ENCODE data around the gene PCNX2. TPM values are rescaled to one million over a fixed set of nuclear protein-coding genes. Genes with fewer than 3 reads are reported as not detected.

The PCNX2 gene
- total RNA-seq, 1 donor from 2014 or later: 33.6 TPM

DNA sequence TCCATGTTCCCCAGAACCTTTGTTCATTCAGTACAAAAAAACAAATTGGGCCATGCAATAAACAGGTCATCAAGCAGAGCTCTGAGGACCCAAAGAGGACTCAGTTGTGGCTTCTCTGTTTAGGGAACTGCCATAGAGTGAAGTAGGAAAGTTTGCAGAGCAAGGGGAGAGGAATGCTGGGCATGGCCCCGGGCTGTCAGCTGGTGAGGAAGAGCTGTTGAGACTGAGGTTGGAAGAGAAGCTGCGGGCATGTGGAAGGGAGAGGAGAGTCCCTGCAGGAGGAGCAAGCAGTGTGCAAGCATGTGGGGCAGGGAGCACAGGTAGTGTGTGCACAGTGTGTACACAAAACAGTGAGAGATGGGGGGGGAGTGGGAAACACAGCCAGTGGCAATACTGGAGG lies 273.3 kb downstream of the PCNX2 start:
- no peak for DNase-seq (ENCODE audit: low spot score, unreplicated experiment)
- Mint-ChIP-seq H3K27me3 (peaks cover 11% of the 10 kb centered on the region), H3K4me1 (ENCODE audit: low read depth) (peaks cover 24% of the 10 kb centered on the region), H3K36me3 (ENCODE audit: insufficient read depth) (peaks cover 7% of the 10 kb centered on the region), H3K9me3 (ENCODE audit: low read depth) (no peaks in the 10 kb centered on the region), H3K4me3 (ENCODE audit: low read depth) (no peak overlapping the region), H3K27ac (no peak overlapping the region)
- TF ChIP-seq, protein P1, sequence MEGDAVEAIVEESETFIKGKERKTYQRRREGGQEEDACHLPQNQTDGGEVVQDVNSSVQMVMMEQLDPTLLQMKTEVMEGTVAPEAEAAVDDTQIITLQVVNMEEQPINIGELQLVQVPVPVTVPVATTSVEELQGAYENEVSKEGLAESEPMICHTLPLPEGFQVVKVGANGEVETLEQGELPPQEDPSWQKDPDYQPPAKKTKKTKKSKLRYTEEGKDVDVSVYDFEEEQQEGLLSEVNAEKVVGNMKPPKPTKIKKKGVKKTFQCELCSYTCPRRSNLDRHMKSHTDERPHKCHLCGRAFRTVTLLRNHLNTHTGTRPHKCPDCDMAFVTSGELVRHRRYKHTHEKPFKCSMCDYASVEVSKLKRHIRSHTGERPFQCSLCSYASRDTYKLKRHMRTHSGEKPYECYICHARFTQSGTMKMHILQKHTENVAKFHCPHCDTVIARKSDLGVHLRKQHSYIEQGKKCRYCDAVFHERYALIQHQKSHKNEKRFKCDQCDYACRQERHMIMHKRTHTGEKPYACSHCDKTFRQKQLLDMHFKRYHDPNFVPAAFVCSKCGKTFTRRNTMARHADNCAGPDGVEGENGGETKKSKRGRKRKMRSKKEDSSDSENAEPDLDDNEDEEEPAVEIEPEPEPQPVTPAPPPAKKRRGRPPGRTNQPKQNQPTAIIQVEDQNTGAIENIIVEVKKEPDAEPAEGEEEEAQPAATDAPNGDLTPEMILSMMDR (IDR thresholded peaks at IDR 0.05; ENCODE audit: unreplicated experiment): no peak

DNA sequence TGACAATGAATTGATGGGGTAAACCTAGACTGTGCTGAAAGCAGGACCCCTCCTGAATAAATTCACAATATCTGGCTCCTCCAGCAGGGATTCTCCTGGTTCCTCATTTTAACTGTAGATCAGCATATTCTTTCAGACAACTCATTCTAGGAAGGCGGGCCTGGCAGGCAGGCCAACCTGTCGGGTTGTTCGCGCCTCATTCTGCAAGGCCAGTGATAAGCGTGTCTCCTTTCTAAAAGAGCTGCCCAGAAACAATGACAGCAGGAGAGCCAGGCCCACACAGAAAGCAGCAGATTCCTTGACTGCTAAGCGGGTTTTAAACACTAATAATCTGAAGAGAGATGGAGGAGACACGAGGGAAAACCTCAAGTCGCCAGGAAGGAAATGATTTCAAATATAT lies 275.1 kb downstream of the PCNX2 start:
- Mint-ChIP-seq H3K27ac (peak overlapping the region; percentile 2), H3K36me3 (ENCODE audit: insufficient read depth) (peaks cover 7% of the 10 kb centered on the region), H3K9me3 (ENCODE audit: low read depth) (no peaks in the 10 kb centered on the region), H3K27me3 (peaks cover 3% of the 10 kb centered on the region), H3K4me1 (ENCODE audit: low read depth) (peaks cover 32% of the 10 kb centered on the region), H3K4me3 (ENCODE audit: low read depth) (no peak overlapping the region)
- DNase-seq (ENCODE audit: low spot score, unreplicated experiment): no peak
- TF ChIP-seq, protein P1 (IDR thresholded peaks at IDR 0.05; ENCODE audit: unreplicated experiment): no peak

DNA sequence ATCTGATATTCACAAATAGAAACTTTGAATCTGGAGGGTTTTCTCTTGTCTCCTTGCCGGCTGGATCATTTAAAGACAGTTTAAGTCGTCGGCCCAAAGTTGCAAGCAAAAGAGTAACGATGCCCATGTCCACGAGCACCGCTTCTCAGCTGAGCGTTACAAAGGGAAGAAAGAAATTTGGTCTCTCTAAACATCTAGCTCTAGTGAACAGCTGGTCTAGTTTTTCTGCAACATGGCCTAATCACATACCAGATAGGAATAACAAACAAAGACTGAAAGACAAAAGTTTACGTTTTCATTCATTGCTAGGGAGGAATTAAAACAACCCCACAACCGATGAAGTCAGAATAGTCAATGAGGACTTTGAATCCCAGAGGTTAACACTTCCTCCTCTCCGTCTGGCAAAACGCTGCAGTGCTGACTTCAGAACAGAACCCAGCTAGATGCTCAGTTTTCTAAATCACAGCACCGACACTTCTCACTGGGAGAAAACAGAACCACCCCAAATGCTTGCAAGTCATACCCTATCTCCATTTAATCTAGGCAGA lies 275.7 kb downstream of the PCNX2 start:
- Mint-ChIP-seq H3K36me3 (ENCODE audit: insufficient read depth) (peaks cover 7% of the 10 kb centered on the region), H3K9me3 (ENCODE audit: low read depth) (no peaks in the 10 kb centered on the region), H3K27ac (peak overlapping the region; percentile 3), H3K4me3 (ENCODE audit: low read depth) (no peak overlapping the region), H3K27me3 (peaks cover 3% of the 10 kb centered on the region), H3K4me1 (ENCODE audit: low read depth) (peaks cover 32% of the 10 kb centered on the region)
- DNase-seq (ENCODE audit: low spot score, unreplicated experiment): no peak
- TF ChIP-seq, protein P1 (IDR thresholded peaks at IDR 0.05; ENCODE audit: unreplicated experiment): no peak

DNA sequence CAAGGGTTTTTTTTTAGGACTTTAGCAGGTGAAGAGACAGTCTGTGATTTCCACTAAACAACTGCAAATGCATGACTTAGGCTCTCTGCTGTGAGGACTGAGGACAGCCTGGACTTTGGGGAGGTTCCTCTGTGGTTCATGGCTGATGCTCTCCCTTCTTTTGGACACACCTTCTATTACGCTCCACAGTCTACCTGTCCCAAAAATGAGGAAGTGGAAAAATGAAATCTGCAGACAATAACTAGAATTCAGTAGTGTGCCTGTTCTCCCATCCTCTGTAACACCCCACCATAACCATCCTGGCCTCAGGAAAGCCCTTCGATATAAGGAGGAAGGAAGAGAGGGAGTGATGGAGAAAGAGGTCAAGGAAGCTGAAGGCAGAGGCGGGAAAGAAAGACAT lies 276.4 kb downstream of the PCNX2 start:
- DNase-seq (ENCODE audit: low spot score, unreplicated experiment): no peak
- H3K9me3 Mint-ChIP-seq (ENCODE audit: low read depth): no peaks in the 10 kb centered on the region
- H3K36me3 Mint-ChIP-seq (ENCODE audit: insufficient read depth): peaks cover 7% of the 10 kb centered on the region
- H3K4me1 Mint-ChIP-seq (ENCODE audit: low read depth): peaks cover 32% of the 10 kb centered on the region
- no peak overlapping the region for H3K4me3 Mint-ChIP-seq (ENCODE audit: low read depth)
- peaks cover 3% of the 10 kb centered on the region for H3K27me3 Mint-ChIP-seq
- TF ChIP-seq, protein P1 (IDR thresholded peaks at IDR 0.05; ENCODE audit: unreplicated experiment): no peak
- no peak overlapping the region for H3K27ac Mint-ChIP-seq

DNA sequence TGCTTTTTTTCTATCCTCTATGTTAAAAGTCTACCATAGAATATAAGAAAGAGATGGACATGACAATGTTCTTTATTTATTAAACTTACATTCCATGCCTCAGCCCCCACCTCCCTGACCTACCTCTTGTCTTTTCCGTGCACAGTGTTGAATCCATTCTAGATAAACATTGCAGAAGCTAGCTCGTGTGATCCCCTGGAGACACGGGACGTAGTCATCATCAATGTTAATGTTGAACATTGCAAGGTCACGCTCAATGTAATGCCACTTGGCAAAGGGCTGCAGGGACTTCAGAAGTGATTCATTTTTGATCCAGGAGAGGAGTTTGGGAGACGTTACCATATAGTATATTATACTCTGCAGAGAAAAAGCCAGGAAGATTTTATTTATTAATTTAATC lies 278.7 kb downstream of the PCNX2 start:
- no peaks in the 10 kb centered on the region for H3K27me3 Mint-ChIP-seq
- peaks cover 19% of the 10 kb centered on the region for H3K36me3 Mint-ChIP-seq (ENCODE audit: insufficient read depth)
- TF ChIP-seq, protein P1 (IDR thresholded peaks at IDR 0.05; ENCODE audit: unreplicated experiment): no peak
- peaks cover 29% of the 10 kb centered on the region for H3K4me1 Mint-ChIP-seq (ENCODE audit: low read depth)
- no peak for DNase-seq (ENCODE audit: low spot score, unreplicated experiment)
- H3K9me3 Mint-ChIP-seq (ENCODE audit: low read depth): no peaks in the 10 kb centered on the region
- H3K27ac Mint-ChIP-seq: no peak overlapping the region
- H3K4me3 Mint-ChIP-seq (ENCODE audit: low read depth): no peak overlapping the region

Data from progenitor cell of endocrine pancreas (in vitro differentiated cells).